GM21381 (cell line): ENCODE measurements around the gene ATRN.
A peak's percentile ranks its signal among the peaks of the same experiment; 100 is the strongest.
"Not testable (repeated sequence)": the region's sequence is repeated elsewhere in the genome, so short reads cannot be mapped to it uniquely, and the experiment has no call there.

ENCODE experiments used
- ATAC-seq: cut with Tn5 transposase; IDR thresholded peaks from one replicate; pipeline ENCODE4 v1.9.1; 2021; ENCODE audit warnings: mild to moderate bottlenecking, moderate library complexity; ENCODE audit not compliant: unreplicated experiment

Gene ATRN

DNA sequence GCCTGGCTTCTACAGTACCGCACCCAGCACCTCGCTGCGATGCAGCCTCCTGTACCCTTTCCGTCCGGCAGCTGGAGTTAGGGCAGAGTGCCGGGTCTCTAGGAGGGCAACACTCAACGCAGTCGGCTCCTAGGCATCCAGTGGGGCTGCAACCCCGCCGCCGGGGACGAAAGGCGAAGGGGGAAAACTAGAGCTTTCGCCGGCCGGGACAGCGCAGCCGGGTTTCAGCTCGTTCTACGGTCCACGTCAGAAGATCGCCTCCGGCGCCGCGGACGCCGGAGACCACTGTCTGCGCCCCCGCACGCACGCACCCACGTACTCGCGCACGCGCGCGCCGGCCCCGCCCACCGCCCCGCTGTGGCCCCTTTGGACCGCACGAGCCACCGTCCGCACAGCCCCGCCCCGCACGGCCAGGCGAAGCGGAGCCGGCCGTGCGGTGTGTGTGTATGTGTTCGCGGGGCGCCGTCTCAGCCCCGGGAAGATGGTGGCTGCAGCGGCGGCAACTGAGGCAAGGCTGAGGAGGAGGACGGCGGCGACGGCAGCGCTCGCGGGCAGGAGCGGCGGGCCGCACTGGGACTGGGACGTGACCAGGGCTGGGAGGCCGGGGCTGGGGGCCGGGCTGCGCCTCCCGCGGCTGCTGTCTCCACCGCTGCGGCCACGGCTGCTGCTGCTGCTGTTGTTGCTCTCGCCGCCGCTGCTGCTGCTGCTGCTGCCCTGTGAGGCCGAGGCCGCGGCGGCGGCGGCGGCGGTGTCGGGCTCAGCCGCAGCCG is at the start of gene ATRN:
TSS of gene ATRN (plus strand) at position 392 of the 770 bp plus-strand sequence. CDS start at position 482, 90 bp downstream.
- peak; percentile 80 for ATAC-seq

DNA sequence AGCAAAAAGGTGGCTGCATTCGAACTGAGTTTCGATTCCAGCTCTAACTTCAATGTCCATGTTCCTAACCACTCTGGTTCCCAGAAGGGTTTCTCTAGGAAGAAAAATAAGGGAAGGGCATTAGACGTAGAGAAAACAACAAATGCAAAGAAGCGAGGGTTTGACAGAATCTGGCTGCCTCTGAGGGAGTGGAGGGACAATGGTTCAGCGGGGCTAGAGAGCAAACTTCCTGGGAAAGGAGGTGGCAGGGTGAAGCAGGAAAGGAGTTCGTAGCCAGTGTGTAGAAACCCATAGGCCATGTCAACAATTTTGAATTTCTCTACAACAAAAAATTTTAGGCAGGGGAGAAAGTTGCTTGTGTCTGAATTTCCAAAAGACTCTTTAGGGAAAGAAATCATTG is 48.8 kb upstream of the ATRN start:
- ATAC-seq = no peak

DNA sequence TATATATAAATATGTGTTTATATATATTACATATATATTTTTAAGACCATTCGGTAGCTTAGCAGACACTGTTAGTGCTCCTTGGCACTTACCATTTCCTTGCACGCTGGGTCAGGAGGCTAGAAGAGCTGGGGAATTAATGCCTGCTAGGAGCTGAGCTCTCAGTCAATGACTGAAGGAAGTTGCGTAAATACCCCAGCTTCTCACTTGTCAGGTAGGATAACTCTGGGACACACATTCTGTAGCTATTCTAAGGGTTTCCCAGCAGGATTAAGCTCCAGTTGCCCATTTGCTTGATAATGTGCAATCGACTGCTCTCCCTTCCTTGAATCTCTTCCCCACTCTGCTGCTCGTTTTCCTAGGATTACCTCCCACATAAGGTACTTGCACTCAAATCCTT is 47.7 kb upstream of the ATRN start:
- no peak for ATAC-seq

DNA sequence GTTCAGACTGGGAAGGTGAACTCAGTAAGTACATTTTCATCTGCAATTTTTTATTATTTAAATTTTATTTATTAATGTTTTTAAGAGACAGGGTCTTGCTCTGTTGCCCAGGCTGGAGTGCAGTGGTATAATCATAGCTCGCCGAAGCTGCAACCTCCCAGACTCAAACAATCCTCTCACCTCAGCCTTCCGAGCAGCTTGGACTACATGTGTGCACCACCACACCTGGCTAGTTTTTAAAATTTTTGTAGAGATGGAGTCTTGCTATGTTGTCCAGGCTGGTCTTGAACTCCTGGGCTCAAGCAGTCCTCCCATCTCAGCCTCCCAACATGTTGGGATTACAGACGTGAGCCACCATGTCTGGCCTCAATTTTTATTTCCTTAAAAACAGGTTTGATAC is 44.1 kb upstream of the ATRN start:
- not testable (repeated sequence) for ATAC-seq

DNA sequence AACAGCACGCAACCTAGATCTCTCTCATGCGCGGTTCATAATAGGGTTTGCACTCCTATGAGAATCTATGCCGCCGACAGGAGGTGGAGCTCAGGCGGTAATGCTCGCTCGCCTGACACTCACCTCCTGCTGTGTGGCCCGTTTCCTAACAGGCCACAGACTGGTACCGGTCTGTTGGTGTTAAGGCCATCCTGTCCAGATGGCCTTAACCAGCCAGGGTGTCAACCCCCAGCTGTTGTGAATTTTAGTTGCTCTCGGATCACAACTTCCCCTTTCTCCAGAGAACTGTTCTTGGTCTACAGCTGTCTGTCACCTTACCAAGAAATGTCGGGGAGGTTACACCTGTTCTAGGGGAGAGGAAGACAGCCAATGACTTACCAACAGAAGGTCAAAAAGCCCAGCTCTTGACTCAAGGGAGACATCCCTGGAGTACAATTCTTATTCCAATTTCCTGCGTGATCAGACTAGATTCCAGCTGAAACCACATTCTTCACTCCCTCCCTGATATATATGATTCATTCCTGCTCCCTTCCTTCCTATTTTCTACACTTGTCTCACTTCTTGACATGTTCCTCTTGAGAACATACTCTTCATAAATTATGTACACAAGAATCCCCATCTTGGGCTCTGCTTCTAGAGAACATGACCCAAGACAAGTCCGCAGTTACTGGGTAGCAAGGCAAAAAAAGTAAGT is 40.3 kb upstream of the ATRN start:
- peak; percentile 66 for ATAC-seq

DNA sequence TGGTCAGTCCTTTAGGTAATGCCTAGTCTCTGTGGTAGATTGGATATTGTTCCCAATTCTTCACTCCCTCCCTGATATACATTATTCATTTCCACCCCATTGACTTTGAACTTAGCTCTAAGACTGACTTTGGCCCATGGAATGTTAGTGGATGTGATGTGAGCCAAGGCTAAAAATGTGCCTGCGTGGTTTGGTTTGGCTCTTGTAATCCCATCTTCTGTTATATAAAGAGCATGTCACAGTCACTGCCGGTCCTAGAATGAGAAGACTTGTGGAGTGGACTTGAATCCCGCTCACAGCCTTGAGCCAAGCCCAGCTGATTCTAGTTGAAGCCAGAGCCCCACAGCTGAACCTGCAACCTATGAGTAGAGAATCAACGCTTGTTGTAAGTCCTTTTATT is 39.7 kb upstream of the ATRN start:
- no peak for ATAC-seq

DNA sequence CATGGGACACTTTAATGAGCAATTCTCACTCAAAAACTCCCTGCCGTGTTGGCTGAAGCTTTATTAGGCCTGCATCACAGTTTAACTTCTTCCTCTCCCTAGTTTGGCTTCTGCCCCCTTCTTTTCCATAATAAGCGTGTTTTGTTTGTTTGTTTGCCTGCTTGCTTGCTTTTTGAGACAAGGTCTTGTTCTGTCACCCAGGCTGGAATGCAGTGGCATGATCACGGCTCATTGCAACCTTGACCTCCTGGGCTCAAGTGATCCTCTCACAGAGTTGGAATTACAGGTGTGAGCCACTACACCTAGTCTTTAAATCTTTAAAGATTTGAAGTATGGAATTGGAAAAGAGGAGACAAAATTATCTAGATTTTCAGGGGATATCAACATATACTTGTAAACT is 38.0 kb upstream of the ATRN start:
- no peak for ATAC-seq

DNA sequence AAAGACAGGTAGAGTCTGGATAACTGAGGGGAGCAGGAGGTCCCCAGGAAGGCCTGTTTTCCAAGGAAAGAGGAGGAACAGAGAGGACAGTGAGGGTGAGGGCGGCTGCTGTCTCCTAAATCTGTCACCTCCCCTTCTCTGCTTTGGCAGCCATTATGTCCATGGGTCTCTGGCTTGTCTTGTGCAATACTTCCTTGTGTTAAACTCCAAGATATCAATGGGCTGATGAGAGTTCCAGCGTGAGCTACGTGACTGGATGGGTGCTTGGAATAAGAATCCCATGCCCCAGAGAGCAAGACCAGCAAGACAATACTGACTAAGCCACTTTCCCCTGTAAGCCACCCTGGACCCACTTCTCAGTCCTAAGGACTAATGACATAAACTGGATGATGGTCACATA is 37.1 kb upstream of the ATRN start:
- ATAC-seq = no peak

DNA sequence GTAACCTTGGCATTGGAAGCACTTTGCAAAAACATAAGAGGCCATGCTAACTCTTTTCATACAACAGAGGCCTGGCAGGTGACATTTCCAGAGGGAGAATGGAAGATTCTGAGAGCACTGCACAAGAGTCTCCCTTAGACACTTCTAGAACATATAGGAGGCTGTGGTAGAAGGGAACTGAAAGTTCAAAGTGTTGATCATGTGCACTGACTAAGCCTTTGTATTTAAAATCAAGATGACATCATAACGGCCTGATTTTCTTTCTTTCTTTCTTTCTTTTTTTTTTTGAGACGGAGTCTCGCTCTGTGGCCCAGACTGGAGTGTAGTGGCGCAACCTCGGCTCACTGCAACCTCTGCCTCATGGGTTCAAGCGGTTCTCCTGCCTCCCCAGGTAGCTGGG is 36.6 kb upstream of the ATRN start:
- ATAC-seq = no peak

DNA sequence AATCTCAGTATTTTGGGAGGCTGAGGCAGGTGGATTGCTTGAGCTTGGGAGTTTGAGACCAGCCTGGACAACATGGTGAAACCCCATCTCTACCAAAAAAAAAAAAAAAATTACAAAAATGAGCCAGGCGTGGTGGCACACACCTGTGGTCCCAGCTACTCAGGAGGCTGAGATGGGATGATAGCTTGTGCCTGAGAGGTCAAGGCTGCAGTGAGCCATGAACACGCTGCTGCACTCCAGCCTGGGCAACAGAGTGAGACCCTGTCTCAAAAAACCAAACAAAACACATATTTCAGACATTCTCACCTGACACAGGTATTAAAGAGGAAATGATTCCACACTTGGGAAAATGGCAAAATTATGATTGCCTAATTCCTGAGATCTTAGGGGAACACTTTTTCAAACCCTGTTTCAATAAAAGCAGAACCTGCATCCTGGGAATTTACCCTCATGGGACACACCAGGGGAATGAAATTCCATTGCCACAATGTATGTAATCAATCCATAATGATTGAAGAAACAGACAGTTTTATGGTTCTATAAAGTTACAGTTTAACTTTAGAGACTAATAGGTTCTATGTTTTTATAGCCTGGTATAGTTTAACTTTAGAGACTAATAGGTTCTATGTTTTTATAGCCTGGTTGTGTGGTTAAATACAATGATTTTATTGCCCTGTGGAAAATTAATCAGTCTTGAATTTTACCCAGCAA is 33.8 kb upstream of the ATRN start:
- no peak for ATAC-seq

DNA sequence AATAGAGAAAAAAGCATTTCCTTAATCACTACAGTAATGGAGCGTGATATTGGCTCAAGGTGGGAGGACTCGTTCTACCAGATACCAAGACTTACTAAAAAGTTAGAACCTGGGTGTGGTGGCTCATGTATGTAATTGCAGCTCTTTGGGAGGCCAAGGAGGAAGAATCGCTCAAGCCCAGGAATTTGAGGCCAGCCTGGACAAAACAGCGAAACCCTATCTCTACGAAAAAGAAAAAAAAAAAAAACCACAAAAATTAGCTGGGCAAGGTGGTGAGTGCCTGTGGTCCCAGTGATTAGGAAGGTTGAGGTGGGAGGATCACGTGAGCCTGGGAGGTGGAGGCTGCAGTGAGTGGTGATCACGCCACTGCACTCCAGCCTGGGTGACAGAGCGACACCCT is 24.0 kb upstream of the ATRN start:
- no peak for ATAC-seq

DNA sequence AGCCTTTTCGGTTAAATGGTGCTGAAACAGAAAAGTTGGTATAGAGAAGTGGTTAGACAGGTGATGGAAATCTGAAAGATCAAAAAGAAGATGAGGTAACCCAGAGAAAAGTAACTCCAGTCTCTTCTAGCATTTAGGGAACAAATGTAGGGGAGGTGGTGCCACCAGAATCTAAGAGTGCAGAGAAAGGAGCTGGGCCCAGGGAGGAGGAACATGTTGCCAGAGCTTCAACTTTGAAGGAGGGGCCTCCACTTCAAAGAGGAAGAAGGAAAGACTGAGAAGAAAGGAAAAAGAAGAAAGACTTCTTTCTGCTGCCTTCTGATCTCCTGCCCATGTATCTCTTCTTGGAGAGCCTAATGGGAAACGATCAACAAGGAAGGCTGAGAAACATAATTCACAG is 23.5 kb upstream of the ATRN start:
- ATAC-seq = no peak

DNA sequence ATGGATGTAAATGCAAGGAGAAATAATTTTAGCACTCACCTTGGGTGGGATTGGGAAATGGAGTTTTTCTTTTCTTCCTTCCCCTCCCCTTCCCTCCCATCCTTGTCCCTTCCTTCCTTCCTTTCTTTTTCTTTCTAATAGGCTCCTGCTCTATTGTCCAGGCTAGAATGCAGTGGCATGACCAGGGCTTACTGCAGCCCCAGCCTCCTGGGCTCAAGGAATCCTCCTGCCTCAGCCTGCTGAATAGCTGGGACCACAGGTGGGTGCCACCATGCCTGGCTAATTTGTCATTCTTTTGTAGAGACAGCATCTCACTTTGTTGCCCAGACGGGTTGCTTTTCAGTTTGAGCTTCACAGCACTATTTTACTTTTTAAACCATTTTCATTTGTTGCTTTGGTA is 21.5 kb upstream of the ATRN start:
- no peak for ATAC-seq

DNA sequence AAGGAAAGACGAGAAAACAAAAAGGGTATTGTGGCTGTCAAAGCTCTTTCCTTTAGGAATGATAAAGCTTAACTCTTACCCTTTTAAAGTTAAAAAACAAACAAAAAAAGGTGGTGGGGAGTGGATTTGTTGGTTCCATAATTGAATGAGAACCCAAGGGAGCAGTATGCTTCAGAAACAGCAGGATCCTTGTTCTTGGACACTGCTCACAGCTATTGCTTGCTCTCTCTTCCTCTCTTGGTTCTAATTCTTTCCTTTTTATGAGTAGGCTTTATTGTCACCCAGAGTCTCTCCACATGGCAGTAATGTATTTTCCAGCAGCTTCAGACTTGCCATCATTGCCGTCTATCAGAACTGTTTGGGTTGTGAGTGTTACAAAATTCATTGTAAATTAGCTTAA is 18.7 kb upstream of the ATRN start:
- no peak for ATAC-seq

DNA sequence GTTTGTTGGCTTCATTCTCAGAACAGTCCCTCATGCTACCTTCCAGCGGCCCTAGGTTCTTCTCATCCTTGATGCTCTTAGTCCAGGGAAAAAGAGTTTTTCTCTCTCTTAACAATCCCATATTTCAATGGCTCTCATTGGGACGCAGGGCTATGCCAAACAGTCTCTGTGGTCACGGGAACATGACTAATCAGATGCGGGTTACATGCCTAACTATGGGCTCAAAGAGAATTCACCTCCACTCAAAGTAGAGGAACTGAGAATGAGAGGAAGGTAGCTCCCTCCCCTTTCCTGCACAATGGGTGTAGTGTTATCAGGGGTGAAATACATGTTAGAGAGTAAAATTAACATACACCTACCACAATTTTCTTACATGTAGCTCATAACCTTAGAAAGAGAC is 18.1 kb upstream of the ATRN start:
- no peak for ATAC-seq

DNA sequence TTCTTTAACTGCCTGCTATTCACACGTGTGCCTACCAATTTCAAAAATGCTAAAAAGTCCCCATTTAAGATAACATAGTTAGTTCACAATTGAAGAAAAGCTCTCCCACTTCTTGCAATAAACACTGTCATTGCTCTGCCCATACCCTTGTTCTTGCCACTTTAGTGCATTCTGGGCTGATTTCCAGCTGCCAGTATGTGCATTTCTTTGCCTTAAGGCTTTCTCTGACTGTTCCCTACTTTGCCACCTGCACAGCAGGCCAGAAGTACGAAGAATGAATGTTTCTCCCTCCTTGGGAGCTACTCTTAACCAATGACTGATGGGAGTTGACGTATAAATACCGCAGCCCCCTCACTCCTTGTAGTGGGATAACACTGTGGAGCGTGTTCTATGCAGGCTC is 16.0 kb upstream of the ATRN start:
- no peak for ATAC-seq

DNA sequence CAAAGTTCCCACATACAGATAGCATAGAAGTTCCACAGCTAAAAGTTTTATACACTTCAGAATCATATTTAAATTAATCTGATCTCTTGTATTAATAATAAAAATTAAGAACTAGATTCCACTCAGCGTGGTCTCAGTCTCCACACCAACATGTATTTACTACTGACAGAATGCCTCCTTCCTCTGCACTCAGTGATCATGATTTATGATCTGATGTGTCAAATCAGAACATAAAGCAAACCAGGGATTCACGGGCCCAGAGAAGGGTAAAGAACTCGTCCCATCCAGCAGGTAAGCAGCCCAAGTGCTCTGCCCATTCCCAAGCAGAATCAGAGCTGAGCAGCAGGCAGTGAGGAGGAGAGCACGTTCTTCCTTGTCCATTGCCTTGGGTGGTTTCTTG is 14.2 kb upstream of the ATRN start:
- no peak for ATAC-seq

DNA sequence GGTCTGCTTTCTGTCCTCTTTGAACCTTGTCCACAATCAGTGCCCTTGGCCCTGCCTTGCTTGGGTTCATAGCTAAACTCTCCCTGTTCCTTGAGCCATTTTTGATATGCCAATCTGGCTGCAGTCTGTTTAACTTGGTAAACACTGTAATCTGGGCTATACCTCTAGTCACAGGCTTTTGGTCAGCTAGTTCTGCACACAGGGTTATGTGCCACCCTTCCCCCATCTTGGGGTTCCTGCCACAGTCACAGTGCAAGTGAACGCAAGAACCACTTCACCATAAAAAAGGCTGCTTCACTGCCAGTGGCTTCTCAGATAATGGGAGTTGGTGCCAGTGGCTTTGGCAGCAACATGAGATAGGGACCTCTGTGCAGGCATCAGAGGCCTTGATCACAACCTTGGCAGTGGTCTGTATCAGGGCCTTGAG is 10.9 kb upstream of the ATRN start:
- no peak for ATAC-seq

DNA sequence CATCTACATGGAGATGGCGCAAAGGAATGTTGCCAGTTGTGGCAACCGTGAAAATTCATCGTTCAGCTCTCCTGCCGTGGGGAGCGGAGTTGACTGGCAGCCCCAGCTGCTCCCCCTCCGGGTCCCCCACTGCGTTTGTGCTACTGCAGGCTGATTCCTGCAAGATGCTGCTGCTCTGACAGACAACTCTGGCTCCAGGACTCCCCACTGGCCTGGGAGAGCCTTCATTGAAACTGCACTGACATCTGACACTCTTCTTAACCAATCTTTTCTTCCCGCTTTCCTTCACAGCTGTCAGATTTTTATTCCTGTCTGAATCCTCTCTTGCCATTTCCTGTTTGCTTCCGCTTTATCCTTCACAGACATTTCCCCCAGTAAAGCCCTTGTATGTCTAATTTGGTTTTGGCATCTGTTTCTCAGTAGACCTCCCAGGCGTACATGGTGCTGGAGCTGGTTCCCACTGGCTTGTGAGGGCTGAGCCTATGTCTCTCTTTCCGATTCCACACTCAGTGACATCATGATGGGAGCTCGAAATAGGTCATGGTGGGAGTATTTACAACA is 9.5 kb upstream of the ATRN start:
- ATAC-seq = no peak

DNA sequence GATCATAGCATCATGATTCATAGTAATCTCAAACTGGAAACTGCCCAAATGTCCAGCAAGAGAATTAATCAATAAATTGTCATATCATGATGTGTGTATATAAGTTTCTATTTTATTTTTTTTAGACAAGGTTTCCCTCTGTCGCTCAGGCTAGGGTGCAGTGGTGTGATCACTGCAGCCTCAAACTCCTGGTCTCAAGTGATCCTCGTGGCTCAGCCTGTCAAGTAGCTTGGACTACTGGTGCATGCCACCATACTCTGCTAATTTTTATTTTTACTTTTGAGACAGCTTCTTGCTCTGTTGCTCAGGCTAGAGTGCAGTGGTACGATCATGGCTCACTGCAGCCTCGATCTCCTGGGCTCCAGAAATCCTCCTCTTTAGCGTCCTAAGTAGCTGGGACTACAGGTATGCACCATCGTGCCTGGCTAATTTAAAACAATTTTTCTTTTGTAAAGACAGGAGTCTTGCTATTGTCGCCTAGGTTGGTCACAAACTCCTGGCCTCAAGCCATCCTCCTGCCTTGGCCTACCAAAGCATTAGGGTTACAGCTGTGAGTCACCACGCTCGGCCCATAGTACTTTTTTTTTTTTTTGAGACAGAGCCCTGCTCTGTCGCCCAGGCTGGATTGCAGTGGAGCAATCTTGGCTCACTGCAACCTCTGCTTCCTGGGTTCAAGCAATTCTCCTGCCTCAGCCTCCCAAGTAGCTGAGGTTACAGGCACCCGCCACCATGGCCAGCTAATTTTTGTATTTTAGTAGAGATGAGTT is 8.7 kb upstream of the ATRN start:
- no peak for ATAC-seq

DNA sequence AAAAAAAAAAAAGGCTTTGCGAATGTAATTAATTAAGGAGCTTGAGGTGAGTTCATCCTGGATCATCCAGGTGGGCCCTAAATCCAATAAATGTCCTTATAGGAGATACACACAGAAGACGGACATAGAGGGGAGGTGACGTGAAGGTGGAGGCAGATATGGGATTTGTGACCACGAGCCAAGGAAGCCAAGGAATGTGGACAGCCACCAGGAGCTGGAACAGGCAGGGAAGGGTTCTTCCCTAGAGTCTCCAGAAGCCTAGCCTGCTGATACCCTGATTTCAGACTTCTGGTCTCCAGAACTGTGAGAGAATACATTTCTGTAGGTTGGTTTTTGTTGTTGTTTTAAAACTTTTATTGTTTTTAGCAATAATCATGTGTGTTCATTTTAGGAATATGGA is 6.7 kb upstream of the ATRN start:
- ATAC-seq = no peak
